Upper lobe of left lung (tissue), 6 donors: ENCODE results near the gene TMX1. TPM values are rescaled to one million over a fixed set of nuclear protein-coding genes. Genes with fewer than 3 reads are reported as not detected.

Experiments used
- ATAC-seq, 2 donors: fragments of 200-7000 bp; cut with Tn5 transposase; one replicate each; pipeline ENCODE4 v1.9.1; 2022; ENCODE audit warnings: mild to moderate bottlenecking in 2 of 2, moderate library complexity in 2 of 2; ENCODE audit not compliant: low FRiP score in 2 of 2
- DNase-seq, 2 donors: peaks; one replicate each; pipeline ENCODE4 v3.0.0-alpha.2; 2019 to 2020
- H3K27ac ChIP-seq, 4 donors: fragments of 200-600 bp; sonication (generic); one replicate each; pipeline ENCODE4 v1.5.1; 2016 to 2019
- H3K27me3 ChIP-seq, 4 donors: fragments of 200-600 bp; sonication (generic); one replicate each; pipeline ENCODE4 v1.5.1; 2017 to 2019
- H3K36me3 ChIP-seq, 4 donors: fragments of 200-600 bp; sonication (generic); one replicate each; pipeline ENCODE4 v1.5.1; 2016 to 2019
- H3K4me1 ChIP-seq, 4 donors: fragments of 200-600 bp; sonication (generic); one replicate each; pipeline ENCODE4 v1.5.1; 2018 to 2019
- H3K4me3 ChIP-seq, 4 donors: fragments of 200-600 bp; sonication (generic); one replicate each; pipeline ENCODE4 v1.5.1; 2017 to 2019; ENCODE audit warnings: mild to moderate bottlenecking in 2 of 4, moderate library complexity in 1 of 4
- H3K9me3 ChIP-seq, 4 donors: fragments of 200-600 bp; sonication (generic); one replicate each; pipeline ENCODE4 v1.5.1; 2018 to 2019
- CTCF ChIP-seq, 6 experiments: fragments of 450-650 bp in 4 of 6; fragments of 200-600 bp in 2 of 6; sonication (generic) in 2 of 6; IDR thresholded peaks; one replicate each; pipeline ENCODE4 v1.5.1; 2016 to 2019; ENCODE audit warnings: antibody characterized with exemption in 6 of 6
- EP300 ChIP-seq, 4 donors: sonication (generic); formaldehyde crosslinking; IDR thresholded peaks; one replicate each; pipeline ENCODE4 v1.5.1; 2017; ENCODE audit warnings: antibody characterized with exemption in 4 of 4, control low read depth in 2 of 4
- POLR2A ChIP-seq, 4 donors: fragments of 450-650 bp; IDR thresholded peaks; one replicate each; pipeline ENCODE4 v1.5.1; 2016 to 2017; ENCODE audit warnings: antibody characterized with exemption in 4 of 4, mild to moderate bottlenecking in 2 of 4
- POLR2AphosphoS5 ChIP-seq, 2 donors: sonication (generic); formaldehyde crosslinking; IDR thresholded peaks; one replicate each; pipeline ENCODE4 v1.5.1; 2017; ENCODE audit warnings: antibody characterized with exemption in 2 of 2
- WGBS, 2 donors: methylation state at CpG; one replicate each; pipeline ENCODE4 v1.1.5; 2017 to 2018; 5-methylcytosine and 5-hydroxymethylcytosine counted together
- total RNA-seq, 6 donors: library from RNA; depleted of rRNA in 4 of 6; stranded (reverse); fragments of >200 nt in 4 of 6; gene quantifications; one replicate each; pipeline versions ENCODE4 v1.1.0 to v1.2.1, GENCODE V29; 2016 to 2021
- donor health status: DM: no; HTN: no; CAD: no; lungs with moderate emphysema.
- donor health status: DM: no; HTN: yes; CAD: no; lungs with severe emphysema.

Gene TMX1
- total RNA-seq, 6 donors from 2014 or later = 9.7 to 34.3 (median 29.1) TPM

- H3K27ac ChIP-seq = no peak overlapping the region
- no peak overlapping the region for H3K4me3 ChIP-seq
- no peaks in the 10 kb centered on the region for H3K27me3 ChIP-seq
- no peak for DNase-seq
- 93 to 100% methylated on average over 1 of the region's 1 CpG for WGBS, 2 donors
- no peaks in the 10 kb centered on the region for H3K36me3 ChIP-seq
- no peak for ATAC-seq
- H3K9me3 ChIP-seq = no peaks in the 10 kb centered on the region
- TF ChIP-seq CTCF (IDR thresholded peaks at IDR 0.05) (no peak), POLR2A (IDR thresholded peaks at IDR 0.05) (no peak), EP300 (IDR thresholded peaks at IDR 0.05) (no peak), POLR2AphosphoS5 (IDR thresholded peaks at IDR 0.05) (no peak)
- no peaks in the 10 kb centered on the region for H3K4me1 ChIP-seq
These were observed 15.5 kb upstream of the TMX1 start for GRCh38 chr14:51224551-51224950.

- H3K27me3 ChIP-seq = no peaks in the 10 kb centered on the region
- H3K27ac ChIP-seq = no peak overlapping the region
- H3K4me1 ChIP-seq = no peaks in the 10 kb centered on the region
- no peak for DNase-seq
- no peak overlapping the region for H3K4me3 ChIP-seq
- no peak for ATAC-seq
- H3K9me3 ChIP-seq = no peaks in the 10 kb centered on the region
- 36 to 55% methylated on average over 2 of the region's 2 CpGs for WGBS, 2 donors
- TF ChIP-seq POLR2A (IDR thresholded peaks at IDR 0.05) (no peak), POLR2AphosphoS5 (IDR thresholded peaks at IDR 0.05) (no peak), EP300 (IDR thresholded peaks at IDR 0.05) (no peak), CTCF (IDR thresholded peaks at IDR 0.05) (no peak)
- H3K36me3 ChIP-seq = no peaks in the 10 kb centered on the region
These were observed 14.3 kb upstream of the TMX1 start for GRCh38 chr14:51225751-51226150.

GRCh38 chr14:51228391-51228790, 11.7 kb upstream of the TMX1 start:
- H3K4me3 ChIP-seq = no peak overlapping the region
- TF ChIP-seq POLR2A (IDR thresholded peaks at IDR 0.05) = no peak
- TF ChIP-seq CTCF (IDR thresholded peaks at IDR 0.05) = no peak
- no peak overlapping the region for H3K27ac ChIP-seq
- DNase-seq (no peak), ATAC-seq (no peak)
- no peaks in the 10 kb centered on the region for H3K36me3 ChIP-seq
- no peaks in the 10 kb centered on the region for H3K27me3 ChIP-seq
- H3K9me3 ChIP-seq = no peaks in the 10 kb centered on the region
- H3K4me1 ChIP-seq = no peaks in the 10 kb centered on the region

GRCh38 chr14:51228890-51229289, 11.2 kb upstream of the TMX1 start:
- Histone ChIP-seq H3K36me3 (no peaks in the 10 kb centered on the region), H3K4me1 (no peaks in the 10 kb centered on the region), H3K9me3 (no peaks in the 10 kb centered on the region), H3K27me3 (no peaks in the 10 kb centered on the region), H3K27ac (no peak overlapping the region), H3K4me3 (no peak overlapping the region)
- TF ChIP-seq POLR2AphosphoS5 (IDR thresholded peaks at IDR 0.05) (no peak), EP300 (IDR thresholded peaks at IDR 0.05) (no peak)
- ATAC-seq (no peak), DNase-seq (no peak)
- 78 to 86% methylated on average over 1 of the region's 1 CpG for WGBS, 2 donors

GRCh38 chr14:51236314-51236713, 3.7 kb upstream of the TMX1 start:
- Histone ChIP-seq H3K9me3 (no peaks in the 10 kb centered on the region), H3K27ac (no peak overlapping the region), H3K36me3 (no peaks in the 10 kb centered on the region), H3K27me3 (no peaks in the 10 kb centered on the region), H3K4me1 (peaks cover 1 to 13% (median 5%) of the 10 kb centered on the region in 4 donors), H3K4me3 (no peak overlapping the region)
- ATAC-seq (no peak), DNase-seq (no peak)
- TF ChIP-seq EP300 (IDR thresholded peaks at IDR 0.05) (no peak), CTCF (IDR thresholded peaks at IDR 0.05) (no peak), POLR2A (IDR thresholded peaks at IDR 0.05) (no peak), POLR2AphosphoS5 (IDR thresholded peaks at IDR 0.05) (no peak)
